ENCODE data around the gene NEURL3.

The NEURL3 gene

GRCh38 chr2:96534141-96534540 is 29.0 kb upstream of the NEURL3 start:
- Histone ChIP-seq H3K9ac (ENCODE audit: low read depth, low read length, poor library complexity, severe bottlenecking) (no peak overlapping the region), H4K20me1 (ENCODE audit: insufficient read depth, low read length, poor library complexity, severe bottlenecking) (peaks cover 20% of the 10 kb centered on the region), H3K9me3 (ENCODE audit: insufficient read depth, low read depth, low read length) (no peaks in the 10 kb centered on the region), H3K4me1 (ENCODE audit: insufficient read depth, low read length, poor library complexity, severe bottlenecking) (peaks cover 68% of the 10 kb centered on the region), H3K36me3 (ENCODE audit: insufficient read depth, low read length) (no peaks in the 10 kb centered on the region), H3K4me3 (ENCODE audit: low read length, poor library complexity, severe bottlenecking) (no peak overlapping the region), H3F3A (ENCODE audit: low read depth) (no peaks in the 10 kb centered on the region), H3K4me2 (ENCODE audit: low read depth, low read length, poor library complexity, severe bottlenecking) (no peak overlapping the region), H3K9me2 (replicated peaks; ENCODE audit: low read depth, low read length) (no peaks in the 10 kb centered on the region), H2AFZ (ENCODE audit: low read length) (no peak overlapping the region), H3K79me2 (ENCODE audit: insufficient read depth, low read length) (peaks cover 20% of the 10 kb centered on the region), H3K27me3 (ENCODE audit: insufficient read depth, low read length, poor library complexity, severe bottlenecking) (no peaks in the 10 kb centered on the region)
- TF ChIP-seq CTCF (conservative IDR thresholded peaks at IDR 0.05; ENCODE audit: low read length): no peak
- TF ChIP-seq EZH2phosphoT487 (IDR thresholded peaks at IDR 0.05; ENCODE audit: borderline replicate concordance): no peak

GRCh38 chr2:96533292-96534073 is 28.3 kb upstream of the NEURL3 start:
- 0 out of 2 replicates have a peak overlapping the region, but pooled peaks have one; percentile 25 for H2AFZ ChIP-seq (ENCODE audit: low read length)

GRCh38 chr2:96532641-96533291 is 27.6 kb upstream of the NEURL3 start:
- no peak for TF ChIP-seq CTCF (conservative IDR thresholded peaks at IDR 0.05; ENCODE audit: low read length)
- TF ChIP-seq EZH2phosphoT487 (IDR thresholded peaks at IDR 0.05; ENCODE audit: borderline replicate concordance): no peak
- H2AFZ ChIP-seq (ENCODE audit: low read length): 0 out of 2 replicates have a peak overlapping the region, but pooled peaks have one; percentile 42
- H4K20me1 ChIP-seq (ENCODE audit: insufficient read depth, low read length, poor library complexity, severe bottlenecking): peaks cover 6% of the 10 kb centered on the region
- no peaks in the 10 kb centered on the region for H3K9me2 ChIP-seq (replicated peaks; ENCODE audit: low read depth, low read length)
- no peak overlapping the region for H3K9ac ChIP-seq (ENCODE audit: low read depth, low read length, poor library complexity, severe bottlenecking)
- H3K79me2 ChIP-seq (ENCODE audit: insufficient read depth, low read length): peaks cover 6% of the 10 kb centered on the region
- H3F3A ChIP-seq (ENCODE audit: low read depth): peaks cover 5% of the 10 kb centered on the region; the same call in 1 of the 2 replicates
- H3K27me3 ChIP-seq (ENCODE audit: insufficient read depth, low read length, poor library complexity, severe bottlenecking): no peaks in the 10 kb centered on the region
- peaks cover 70% of the 10 kb centered on the region for H3K4me1 ChIP-seq (ENCODE audit: insufficient read depth, low read length, poor library complexity, severe bottlenecking)
- H3K9me3 ChIP-seq (ENCODE audit: insufficient read depth, low read depth, low read length): no peaks in the 10 kb centered on the region
- H3K36me3 ChIP-seq (ENCODE audit: insufficient read depth, low read length): no peaks in the 10 kb centered on the region
- H3K4me2 ChIP-seq (ENCODE audit: low read depth, low read length, poor library complexity, severe bottlenecking): peak overlapping the region; percentile 57
- H3K4me3 ChIP-seq (ENCODE audit: low read length, poor library complexity, severe bottlenecking): peak overlapping the region; percentile 49

More at GRCh38 chr2:96533292-96534073, 28.3 kb upstream of the NEURL3 start:
- Histone ChIP-seq H3K9ac (ENCODE audit: low read depth, low read length, poor library complexity, severe bottlenecking) (no peak overlapping the region), H3K4me2 (ENCODE audit: low read depth, low read length, poor library complexity, severe bottlenecking) (no peak overlapping the region), H3K79me2 (ENCODE audit: insufficient read depth, low read length) (peaks cover 13% of the 10 kb centered on the region), H3K9me2 (replicated peaks; ENCODE audit: low read depth, low read length) (no peaks in the 10 kb centered on the region), H3K9me3 (ENCODE audit: insufficient read depth, low read depth, low read length) (no peaks in the 10 kb centered on the region), H4K20me1 (ENCODE audit: insufficient read depth, low read length, poor library complexity, severe bottlenecking) (peaks cover 13% of the 10 kb centered on the region), H3K27me3 (ENCODE audit: insufficient read depth, low read length, poor library complexity, severe bottlenecking) (no peaks in the 10 kb centered on the region), H3K4me1 (ENCODE audit: insufficient read depth, low read length, poor library complexity, severe bottlenecking) (peaks cover 69% of the 10 kb centered on the region), H3F3A (ENCODE audit: low read depth) (no peaks in the 10 kb centered on the region), H3K36me3 (ENCODE audit: insufficient read depth, low read length) (no peaks in the 10 kb centered on the region), H3K4me3 (ENCODE audit: low read length, poor library complexity, severe bottlenecking) (no peak overlapping the region)
- TF ChIP-seq CTCF (conservative IDR thresholded peaks at IDR 0.05; ENCODE audit: low read length) (no peak), EZH2phosphoT487 (IDR thresholded peaks at IDR 0.05; ENCODE audit: borderline replicate concordance) (no peak)
